ENCODE results near the gene PCCA. TPM values are rescaled to one million over a fixed set of nuclear protein-coding genes. Genes with fewer than 3 reads are reported as not detected.

Gene PCCA
- polyA plus RNA-seq, 1 donor, result 20.0 TPM

GRCh38 chr13:100423375-100423774, 334.5 kb downstream of the PCCA start:
- Histone ChIP-seq H3K4me3 (ENCODE audit: low read length) (no peak overlapping the region), H3K27ac (ENCODE audit: low read length) (no peak overlapping the region), H3K4me1 (ENCODE audit: control insufficient read depth, insufficient read depth, low read length) (no peaks in the 10 kb centered on the region), H3K9me3 (ENCODE audit: control insufficient read depth, low read depth, low read length) (no peaks in the 10 kb centered on the region), H3K36me3 (ENCODE audit: control insufficient read depth, insufficient read depth, low read length) (no peaks in the 10 kb centered on the region), H3K27me3 (ENCODE audit: control insufficient read depth, insufficient read depth, low read length) (no peaks in the 10 kb centered on the region)
- no CpG with 5 or more reads among the region's 2 CpGs for WGBS (ENCODE audit: insufficient coverage, low lambda C conversion rate)
- no peak for DNase-seq

DNA sequence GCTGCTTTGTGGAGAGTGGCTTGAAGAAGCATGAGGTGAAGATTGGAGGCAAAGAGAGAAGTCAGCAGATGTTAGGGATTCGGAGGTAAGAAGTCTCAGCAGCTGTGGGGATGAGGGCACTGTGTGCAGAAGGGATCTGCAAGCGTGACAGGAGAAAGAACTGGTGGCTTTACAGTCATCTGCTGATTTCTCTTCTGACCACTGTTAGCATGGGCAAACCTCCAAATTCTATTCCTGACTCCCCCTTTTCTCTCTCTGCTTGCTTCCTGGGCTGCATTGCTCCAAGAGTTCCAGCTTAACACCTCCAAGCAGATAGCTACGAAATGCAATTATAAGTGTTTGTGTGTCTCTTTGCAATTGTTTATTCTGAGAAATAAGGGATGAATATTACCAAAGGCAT, 340.1 kb downstream of the PCCA start:
- Histone ChIP-seq H3K4me3 (ENCODE audit: low read length) (no peak overlapping the region), H3K27me3 (ENCODE audit: control insufficient read depth, insufficient read depth, low read length) (no peaks in the 10 kb centered on the region), H3K27ac (ENCODE audit: low read length) (no peak overlapping the region), H3K4me1 (ENCODE audit: control insufficient read depth, insufficient read depth, low read length) (no peaks in the 10 kb centered on the region), H3K36me3 (ENCODE audit: control insufficient read depth, insufficient read depth, low read length) (peaks cover 5% of the 10 kb centered on the region), H3K9me3 (ENCODE audit: control insufficient read depth, low read depth, low read length) (no peaks in the 10 kb centered on the region)
- DNase-seq, result no peak
- no CpG with 5 or more reads among the region's 3 CpGs for WGBS (ENCODE audit: insufficient coverage, low lambda C conversion rate)

- H3K27me3 ChIP-seq (ENCODE audit: control insufficient read depth, insufficient read depth, low read length), result no peaks in the 10 kb centered on the region
- no peak for DNase-seq
- no CpG with 5 or more reads among the region's 2 CpGs for WGBS (ENCODE audit: insufficient coverage, low lambda C conversion rate)
- H3K9me3 ChIP-seq (ENCODE audit: control insufficient read depth, low read depth, low read length), result no peaks in the 10 kb centered on the region
- H3K4me3 ChIP-seq (ENCODE audit: low read length), result no peak overlapping the region
- peaks cover 9% of the 10 kb centered on the region for H3K36me3 ChIP-seq (ENCODE audit: control insufficient read depth, insufficient read depth, low read length)
- H3K4me1 ChIP-seq (ENCODE audit: control insufficient read depth, insufficient read depth, low read length), result no peaks in the 10 kb centered on the region
- H3K27ac ChIP-seq (ENCODE audit: low read length), result no peak overlapping the region
Measured at GRCh38 chr13:100432611-100433010, 343.7 kb downstream of the PCCA start.

- Histone ChIP-seq H3K27me3 (ENCODE audit: control insufficient read depth, insufficient read depth, low read length) (no peaks in the 10 kb centered on the region), H3K4me1 (ENCODE audit: control insufficient read depth, insufficient read depth, low read length) (no peaks in the 10 kb centered on the region), H3K36me3 (ENCODE audit: control insufficient read depth, insufficient read depth, low read length) (peaks cover 9% of the 10 kb centered on the region), H3K9me3 (ENCODE audit: control insufficient read depth, low read depth, low read length) (no peaks in the 10 kb centered on the region), H3K27ac (ENCODE audit: low read length) (no peak overlapping the region), H3K4me3 (ENCODE audit: low read length) (no peak overlapping the region)
- DNase-seq, result no peak
Measured at GRCh38 chr13:100433475-100433874, 344.6 kb downstream of the PCCA start.

- Histone ChIP-seq H3K4me1 (ENCODE audit: control insufficient read depth, insufficient read depth, low read length) (no peaks in the 10 kb centered on the region), H3K27me3 (ENCODE audit: control insufficient read depth, insufficient read depth, low read length) (no peaks in the 10 kb centered on the region), H3K4me3 (ENCODE audit: low read length) (no peak overlapping the region), H3K9me3 (ENCODE audit: control insufficient read depth, low read depth, low read length) (no peaks in the 10 kb centered on the region), H3K27ac (ENCODE audit: low read length) (no peak overlapping the region), H3K36me3 (ENCODE audit: control insufficient read depth, insufficient read depth, low read length) (peaks cover 7% of the 10 kb centered on the region)
- WGBS (ENCODE audit: insufficient coverage, low lambda C conversion rate), result 80% methylated on average over 1 of the region's 5 CpGs
- no peak for DNase-seq
Measured at GRCh38 chr13:100434010-100434763, 345.3 kb downstream of the PCCA start.

DNA sequence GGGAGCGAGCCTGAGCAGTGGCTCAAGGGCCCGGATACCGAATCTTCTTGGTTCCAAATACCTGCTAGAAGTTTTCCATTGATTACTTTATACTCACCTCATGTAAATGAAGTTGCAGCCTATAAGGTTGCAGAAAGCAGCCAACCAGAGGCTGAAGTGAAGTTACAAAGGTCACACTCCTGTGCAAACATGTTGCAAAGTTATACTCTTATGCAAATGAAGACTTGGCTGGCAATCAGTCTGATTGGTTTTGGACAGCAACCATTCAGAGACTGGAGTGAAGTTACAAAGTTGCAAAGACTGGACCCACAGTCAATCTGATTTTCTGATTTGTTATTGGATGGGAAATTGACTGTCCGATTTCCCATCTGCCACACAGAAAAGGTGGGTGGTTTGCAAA, 347.2 kb downstream of the PCCA start:
- H3K9me3 ChIP-seq (ENCODE audit: control insufficient read depth, low read depth, low read length), result no peaks in the 10 kb centered on the region

DNA sequence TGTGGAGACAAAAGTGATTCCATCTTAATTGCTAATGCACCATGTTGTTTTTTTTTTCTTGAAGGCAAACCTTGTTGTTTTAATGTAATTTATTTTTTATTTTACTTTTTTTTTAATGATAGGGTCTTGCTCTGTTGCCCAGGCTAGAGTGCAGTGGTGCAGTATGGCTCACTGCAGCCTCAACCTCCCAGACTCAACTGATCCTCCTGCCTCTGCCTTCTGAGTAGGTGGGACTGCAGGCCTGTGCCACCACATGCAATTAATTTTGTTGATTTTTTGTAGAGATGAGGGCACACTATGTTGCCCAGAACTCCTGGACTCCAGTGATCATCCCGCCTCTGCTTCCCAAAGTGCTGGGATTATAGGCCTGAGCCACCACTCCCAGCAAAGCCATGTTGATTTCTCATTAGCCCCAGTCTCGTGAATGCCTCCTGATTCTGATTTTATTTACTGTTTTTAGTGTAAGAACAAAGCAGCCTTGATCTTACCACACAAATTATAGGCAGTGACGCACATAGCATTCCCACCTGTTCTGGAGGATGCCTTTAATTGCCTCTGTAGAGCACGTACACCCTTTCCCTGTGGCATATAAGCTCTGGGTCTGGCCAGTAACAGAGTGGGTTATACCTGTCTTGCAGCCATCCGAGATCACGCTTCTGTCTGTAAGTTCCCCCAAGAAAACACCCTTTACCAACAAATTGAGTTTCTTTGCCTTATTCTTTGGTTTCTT, 349.3 kb downstream of the PCCA start:
- H3K9me3 ChIP-seq (ENCODE audit: control insufficient read depth, low read depth, low read length), result no peaks in the 10 kb centered on the region
- no peak for DNase-seq
- no peak overlapping the region for H3K4me3 ChIP-seq (ENCODE audit: low read length)
- H3K27ac ChIP-seq (ENCODE audit: low read length), result no peak overlapping the region
- WGBS (ENCODE audit: insufficient coverage, low lambda C conversion rate), result 80% methylated on average over 1 of the region's 6 CpGs
- H3K27me3 ChIP-seq (ENCODE audit: control insufficient read depth, insufficient read depth, low read length), result no peaks in the 10 kb centered on the region
- no peaks in the 10 kb centered on the region for H3K4me1 ChIP-seq (ENCODE audit: control insufficient read depth, insufficient read depth, low read length)
- H3K36me3 ChIP-seq (ENCODE audit: control insufficient read depth, insufficient read depth, low read length), result peaks cover 4% of the 10 kb centered on the region

More for the DNA sequence above, 347.2 kb downstream of the PCCA start:
- Histone ChIP-seq H3K27me3 (ENCODE audit: control insufficient read depth, insufficient read depth, low read length) (no peaks in the 10 kb centered on the region), H3K4me3 (ENCODE audit: low read length) (no peak overlapping the region), H3K36me3 (ENCODE audit: control insufficient read depth, insufficient read depth, low read length) (peaks cover 4% of the 10 kb centered on the region), H3K27ac (ENCODE audit: low read length) (no peak overlapping the region), H3K4me1 (ENCODE audit: control insufficient read depth, insufficient read depth, low read length) (no peaks in the 10 kb centered on the region)
- WGBS (ENCODE audit: insufficient coverage, low lambda C conversion rate), result 100% methylated on average over 1 of the region's 4 CpGs
- peak in 1 of 2 donors; percentile 12 for DNase-seq

GRCh38 chr13:100439247-100439970, 350.5 kb downstream of the PCCA start:
- Histone ChIP-seq H3K27ac (ENCODE audit: low read length) (no peak overlapping the region), H3K4me1 (ENCODE audit: control insufficient read depth, insufficient read depth, low read length) (no peaks in the 10 kb centered on the region), H3K27me3 (ENCODE audit: control insufficient read depth, insufficient read depth, low read length) (no peaks in the 10 kb centered on the region), H3K36me3 (ENCODE audit: control insufficient read depth, insufficient read depth, low read length) (peaks cover 4% of the 10 kb centered on the region), H3K9me3 (ENCODE audit: control insufficient read depth, low read depth, low read length) (no peaks in the 10 kb centered on the region), H3K4me3 (ENCODE audit: low read length) (no peak overlapping the region)
- DNase-seq, result no peak
- 82% methylated on average over 5 of the region's 9 CpGs for WGBS (ENCODE audit: insufficient coverage, low lambda C conversion rate)

GRCh38 chr13:100440751-100441425, 352.0 kb downstream of the PCCA start:
- Histone ChIP-seq H3K27ac (ENCODE audit: low read length) (no peak overlapping the region), H3K4me1 (ENCODE audit: control insufficient read depth, insufficient read depth, low read length) (no peaks in the 10 kb centered on the region), H3K36me3 (ENCODE audit: control insufficient read depth, insufficient read depth, low read length) (peaks cover 4% of the 10 kb centered on the region), H3K4me3 (ENCODE audit: low read length) (no peak overlapping the region), H3K9me3 (ENCODE audit: control insufficient read depth, low read depth, low read length) (no peaks in the 10 kb centered on the region), H3K27me3 (ENCODE audit: control insufficient read depth, insufficient read depth, low read length) (no peaks in the 10 kb centered on the region)
- DNase-seq, result no peak
- WGBS (ENCODE audit: insufficient coverage, low lambda C conversion rate), result 53% methylated on average over 3 of the region's 4 CpGs

Data from large intestine (tissue), 3 donors.